Measurements from ENCODE around the gene ATP5F1B.

DNA sequence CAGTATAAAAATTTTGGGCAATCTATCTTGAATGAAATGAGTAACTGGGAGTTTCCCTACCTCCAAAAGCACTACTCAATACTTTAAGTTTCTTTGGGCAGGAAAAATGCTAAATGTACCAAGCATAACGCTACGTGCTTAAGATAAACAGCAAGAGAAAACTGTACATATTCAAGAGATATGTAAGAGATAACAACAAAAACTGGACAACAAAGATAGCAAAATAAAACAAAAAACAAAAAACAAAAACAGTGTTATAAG lies 22.3 kb upstream of the ATP5F1B start:
- TF ChIP-seq ZNF274 (IDR thresholded peaks at IDR 0.05; ENCODE audit: low read depth, low read length) = no peak
- no peak for TF ChIP-seq YY1 (IDR thresholded peaks at IDR 0.05; ENCODE audit: insufficient read depth, insufficient read length)

All from NT2/D1 (cell line).